ENCODE data around the gene NMNAT2. TPM values are rescaled to one million over a fixed set of nuclear protein-coding genes. Genes with fewer than 3 reads are reported as not detected.

Gene NMNAT2
- total and polyA plus RNA-seq, 2 of the 13 experiments (the other 11 are each of a cell fraction or from before 2014, with no cell fraction given) = not detected

- FAIRE-seq (no peak), DNase-seq (ENCODE audit: low spot score) (no peak), ATAC-seq (no peak)
- Histone ChIP-seq H3K79me2 (ENCODE audit: insufficient read depth, low read length) (no peaks in the 10 kb centered on the region), H3K9me3 (ENCODE audit: low read length) (no peaks in the 10 kb centered on the region), H2AFZ (ENCODE audit: low read length) (no peak overlapping the region), H3K4me2 (ENCODE audit: low read depth, low read length) (no peak overlapping the region), H3K4me3 (replicated peaks in 1 of 3; ENCODE audit: insufficient read depth in 1 of 3, low read depth in 2 of 3, low read length in 3 of 3) (no peak overlapping the region), H3K27me3 (ENCODE audit: control insufficient read depth in 1 of 2, insufficient read depth in 2 of 2, low read length in 2 of 2) (peaks cover 0 to 29% of the 10 kb centered on the region in 2 experiments; a peak in 2 of 5 replicates), H3K4me1 (ENCODE audit: insufficient read depth, low read length) (no peaks in the 10 kb centered on the region), H3K9ac (ENCODE audit: insufficient read depth, low read depth, low read length) (no peak overlapping the region), H3K27ac (ENCODE audit: extremely low read length, insufficient read depth, low read length) (no peak overlapping the region), H4K20me1 (ENCODE audit: insufficient read depth, low read length) (no peaks in the 10 kb centered on the region), H3K36me3 (replicated peaks in 1 of 2; ENCODE audit: control insufficient read depth in 1 of 2, insufficient read depth in 2 of 2, low read length in 2 of 2) (no peaks in the 10 kb centered on the region)
- no peak for TF ChIP-seq RFX1 (IDR thresholded peaks at IDR 0.05)
- no peak for TF ChIP-seq ZFP1 (CRISPR knock-in tag; IDR thresholded peaks at IDR 0.05)
- TF ChIP-seq, protein P1, sequence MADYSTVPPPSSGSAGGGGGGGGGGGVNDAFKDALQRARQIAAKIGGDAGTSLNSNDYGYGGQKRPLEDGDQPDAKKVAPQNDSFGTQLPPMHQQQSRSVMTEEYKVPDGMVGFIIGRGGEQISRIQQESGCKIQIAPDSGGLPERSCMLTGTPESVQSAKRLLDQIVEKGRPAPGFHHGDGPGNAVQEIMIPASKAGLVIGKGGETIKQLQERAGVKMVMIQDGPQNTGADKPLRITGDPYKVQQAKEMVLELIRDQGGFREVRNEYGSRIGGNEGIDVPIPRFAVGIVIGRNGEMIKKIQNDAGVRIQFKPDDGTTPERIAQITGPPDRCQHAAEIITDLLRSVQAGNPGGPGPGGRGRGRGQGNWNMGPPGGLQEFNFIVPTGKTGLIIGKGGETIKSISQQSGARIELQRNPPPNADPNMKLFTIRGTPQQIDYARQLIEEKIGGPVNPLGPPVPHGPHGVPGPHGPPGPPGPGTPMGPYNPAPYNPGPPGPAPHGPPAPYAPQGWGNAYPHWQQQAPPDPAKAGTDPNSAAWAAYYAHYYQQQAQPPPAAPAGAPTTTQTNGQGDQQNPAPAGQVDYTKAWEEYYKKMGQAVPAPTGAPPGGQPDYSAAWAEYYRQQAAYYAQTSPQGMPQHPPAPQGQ (CRISPR knock-in tag; IDR thresholded peaks at IDR 0.05; ENCODE audit: borderline replicate concordance) = no peak
- no peak for TF ChIP-seq KLF12 (CRISPR knock-in tag; IDR thresholded peaks at IDR 0.05; ENCODE audit: borderline replicate concordance)
- no peak for TF ChIP-seq ZNF607 (CRISPR knock-in tag; IDR thresholded peaks at IDR 0.05; ENCODE audit: borderline replicate concordance)
- TF ChIP-seq, protein P2, sequence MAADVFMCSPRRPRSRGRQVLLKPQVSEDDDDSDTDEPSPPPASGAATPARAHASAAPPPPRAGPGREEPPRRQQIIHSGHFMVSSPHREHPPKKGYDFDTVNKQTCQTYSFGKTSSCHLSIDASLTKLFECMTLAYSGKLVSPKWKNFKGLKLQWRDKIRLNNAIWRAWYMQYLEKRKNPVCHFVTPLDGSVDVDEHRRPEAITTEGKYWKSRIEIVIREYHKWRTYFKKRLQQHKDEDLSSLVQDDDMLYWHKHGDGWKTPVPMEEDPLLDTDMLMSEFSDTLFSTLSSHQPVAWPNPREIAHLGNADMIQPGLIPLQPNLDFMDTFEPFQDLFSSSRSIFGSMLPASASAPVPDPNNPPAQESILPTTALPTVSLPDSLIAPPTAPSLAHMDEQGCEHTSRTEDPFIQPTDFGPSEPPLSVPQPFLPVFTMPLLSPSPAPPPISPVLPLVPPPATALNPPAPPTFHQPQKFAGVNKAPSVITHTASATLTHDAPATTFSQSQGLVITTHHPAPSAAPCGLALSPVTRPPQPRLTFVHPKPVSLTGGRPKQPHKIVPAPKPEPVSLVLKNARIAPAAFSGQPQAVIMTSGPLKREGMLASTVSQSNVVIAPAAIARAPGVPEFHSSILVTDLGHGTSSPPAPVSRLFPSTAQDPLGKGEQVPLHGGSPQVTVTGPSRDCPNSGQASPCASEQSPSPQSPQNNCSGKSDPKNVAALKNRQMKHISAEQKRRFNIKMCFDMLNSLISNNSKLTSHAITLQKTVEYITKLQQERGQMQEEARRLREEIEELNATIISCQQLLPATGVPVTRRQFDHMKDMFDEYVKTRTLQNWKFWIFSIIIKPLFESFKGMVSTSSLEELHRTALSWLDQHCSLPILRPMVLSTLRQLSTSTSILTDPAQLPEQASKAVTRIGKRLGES (CRISPR knock-in tag; IDR thresholded peaks at IDR 0.05; ENCODE audit: borderline replicate concordance) = no peak
- TF ChIP-seq HDAC1 (CRISPR knock-in tag; IDR thresholded peaks at IDR 0.05) = no peak
- TF ChIP-seq, protein P3, sequence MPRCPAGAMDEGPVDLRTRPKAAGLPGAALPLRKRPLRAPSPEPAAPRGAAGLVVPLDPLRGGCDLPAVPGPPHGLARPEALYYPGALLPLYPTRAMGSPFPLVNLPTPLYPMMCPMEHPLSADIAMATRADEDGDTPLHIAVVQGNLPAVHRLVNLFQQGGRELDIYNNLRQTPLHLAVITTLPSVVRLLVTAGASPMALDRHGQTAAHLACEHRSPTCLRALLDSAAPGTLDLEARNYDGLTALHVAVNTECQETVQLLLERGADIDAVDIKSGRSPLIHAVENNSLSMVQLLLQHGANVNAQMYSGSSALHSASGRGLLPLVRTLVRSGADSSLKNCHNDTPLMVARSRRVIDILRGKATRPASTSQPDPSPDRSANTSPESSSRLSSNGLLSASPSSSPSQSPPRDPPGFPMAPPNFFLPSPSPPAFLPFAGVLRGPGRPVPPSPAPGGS (CRISPR knock-in tag; IDR thresholded peaks at IDR 0.05) = no peak
- TF ChIP-seq YEATS4 (CRISPR knock-in tag; IDR thresholded peaks at IDR 0.05; ENCODE audit: borderline replicate concordance) = no peak
- in situ Hi-C loops (cut with HindIII; ENCODE audit: extremely low pct_ligation_motif_present, low pct_unique_long_range_greater_than_20kb) = no loop called here
- CTCF ChIA-PET (ENCODE audit: low intra/inter-chr PET ratio, low total read pairs) = no interaction called here
- intact Hi-C loops (cut with micrococcal nuclease; ENCODE audit: unreplicated experiment) = no loop called here
- 18% methylated on average over 7 of the region's 11 CpGs for WGBS (ENCODE audit: low lambda C conversion rate)
- no TSS peak for BruUV-seq (replicated peaks)
- POLR2A ChIA-PET = no interaction called here
Measured at GRCh38 chr1:183327434-183328290, 90.5 kb downstream of the NMNAT2 start.

All from HepG2 (cell line).